Measurements from ENCODE around the gene TMEM61. TPM values are rescaled to one million over a fixed set of nuclear protein-coding genes. Genes with fewer than 3 reads are reported as not detected.

TMEM61 gene
- total RNA-seq, 1 donor from 2014 or later = not detected

- Mint-ChIP-seq H3K36me3 (no peaks in the 10 kb centered on the region), H3K4me3 (no peak overlapping the region), H3K27ac (no peak overlapping the region), H3K9me3 (peaks cover 11% of the 10 kb centered on the region), H3K27me3 (ENCODE audit: insufficient read depth, low read depth) (no peaks in the 10 kb centered on the region), H3K4me1 (peaks cover 15% of the 10 kb centered on the region)
- no peaks in the 10 kb centered on the region for H4K20me1 ChIP-seq (ENCODE audit: low read depth)
- TF ChIP-seq EZH2 (IDR thresholded peaks at IDR 0.05) (no peak), EZH2phosphoT487 (IDR thresholded peaks at IDR 0.05) (no peak), CTCF (IDR thresholded peaks at IDR 0.05) (no peak)
- no peaks in the 10 kb centered on the region for H3K79me2 ChIP-seq (ENCODE audit: low read depth)
- H3K36me3 ChIP-seq = no peaks in the 10 kb centered on the region
- no peak overlapping the region for H3K4me2 ChIP-seq
- H3K4me3 ChIP-seq = no peak overlapping the region
- no peak for DNase-seq (ENCODE audit: low spot score)
- no peaks in the 10 kb centered on the region for H3K9me3 ChIP-seq (ENCODE audit: low read depth)
- no peak overlapping the region for H2AFZ ChIP-seq (replicated peaks)
- H3K9ac ChIP-seq = no peak overlapping the region
- H3F3A ChIP-seq (ENCODE audit: low read depth) = no peaks in the 10 kb centered on the region
- no peaks in the 10 kb centered on the region for H3K27me3 ChIP-seq
- H3K27ac ChIP-seq = no peak overlapping the region
- no peaks in the 10 kb centered on the region for H3K4me1 ChIP-seq
These were observed 27.3 kb upstream of the TMEM61 start for GRCh38 chr1:54952950-54953718.

- Histone ChIP-seq H3K4me3 (no peak overlapping the region), H2AFZ (replicated peaks) (no peak overlapping the region), H3K9me3 (ENCODE audit: low read depth) (no peaks in the 10 kb centered on the region), H3K27me3 (no peaks in the 10 kb centered on the region), H3K4me1 (no peaks in the 10 kb centered on the region), H3K36me3 (no peaks in the 10 kb centered on the region), H3K4me2 (no peak overlapping the region), H4K20me1 (ENCODE audit: low read depth) (no peaks in the 10 kb centered on the region), H3K79me2 (ENCODE audit: low read depth) (no peaks in the 10 kb centered on the region), H3K27ac (no peak overlapping the region), H3K9ac (no peak overlapping the region), H3F3A (ENCODE audit: low read depth) (no peaks in the 10 kb centered on the region)
- TF ChIP-seq CTCF (IDR thresholded peaks at IDR 0.05) = no peak
- no peak for TF ChIP-seq EZH2 (IDR thresholded peaks at IDR 0.05)
- no peak for TF ChIP-seq EZH2phosphoT487 (IDR thresholded peaks at IDR 0.05)
- no peaks in the 10 kb centered on the region for H3K36me3 Mint-ChIP-seq
- peaks cover 15% of the 10 kb centered on the region for H3K4me1 Mint-ChIP-seq
- DNase-seq (ENCODE audit: low spot score) = no peak
- H3K9me3 Mint-ChIP-seq = peaks cover 13% of the 10 kb centered on the region
- H3K27ac Mint-ChIP-seq = no peak overlapping the region
- H3K4me3 Mint-ChIP-seq = no peak overlapping the region
- H3K27me3 Mint-ChIP-seq (ENCODE audit: insufficient read depth, low read depth) = no peaks in the 10 kb centered on the region
These were observed 26.6 kb upstream of the TMEM61 start for GRCh38 chr1:54953846-54954245.

GRCh38 chr1:54955359-54955758 lies 25.1 kb upstream of the TMEM61 start:
- no peaks in the 10 kb centered on the region for H3K36me3 Mint-ChIP-seq
- H3K27ac Mint-ChIP-seq = no peak overlapping the region
- no peaks in the 10 kb centered on the region for H3K36me3 ChIP-seq
- no peaks in the 10 kb centered on the region for H3K79me2 ChIP-seq (ENCODE audit: low read depth)
- H3K4me1 ChIP-seq = no peaks in the 10 kb centered on the region
- no peak overlapping the region for H2AFZ ChIP-seq (replicated peaks)
- H3K27me3 Mint-ChIP-seq (ENCODE audit: insufficient read depth, low read depth) = no peaks in the 10 kb centered on the region
- H3K9ac ChIP-seq = no peak overlapping the region
- H3K9me3 Mint-ChIP-seq = peaks cover 20% of the 10 kb centered on the region
- no peaks in the 10 kb centered on the region for H3F3A ChIP-seq (ENCODE audit: low read depth)
- no peak overlapping the region for H3K4me2 ChIP-seq
- H3K27ac ChIP-seq = no peak overlapping the region
- H3K27me3 ChIP-seq = no peaks in the 10 kb centered on the region
- no peak overlapping the region for H3K4me3 ChIP-seq
- TF ChIP-seq EZH2 (IDR thresholded peaks at IDR 0.05) = no peak
- no peak for TF ChIP-seq CTCF (IDR thresholded peaks at IDR 0.05)
- TF ChIP-seq EZH2phosphoT487 (IDR thresholded peaks at IDR 0.05) = no peak
- H4K20me1 ChIP-seq (ENCODE audit: low read depth) = no peaks in the 10 kb centered on the region
- peaks cover 9% of the 10 kb centered on the region for H3K4me1 Mint-ChIP-seq
- peaks cover 9% of the 10 kb centered on the region for H3K9me3 ChIP-seq (ENCODE audit: low read depth)
- no peak for DNase-seq (ENCODE audit: low spot score)
- no peak overlapping the region for H3K4me3 Mint-ChIP-seq

Measured in neural progenitor cell (in vitro differentiated cells).